Small intestine (tissue), 7 donors: ENCODE results near the gene PDZD4. TPM values are rescaled to one million over a fixed set of nuclear protein-coding genes. Genes with fewer than 3 reads are reported as not detected.

Experiments
- DNase-seq, 2 donors: peaks; one replicate each; pipeline versions ENCODE4 v3.0.0 to v3.0.0-alpha.2; 2013
- FAIRE-seq: peaks from 2 replicates; lab custom pipeline; 2012; peaks lifted over from hg19 to GRCh38; lab: Jason Lieb, UNC
- H3K27ac ChIP-seq, 3 donors: one replicate each; pipeline ENCODE4 v1.5.1; 2013; ENCODE audit warnings: low read length in 2 of 3, mild to moderate bottlenecking in 2 of 3, control low read depth in 1 of 3, inconsistent platforms in 1 of 3, low read depth in 1 of 3, moderate library complexity in 1 of 3
- H3K27me3 ChIP-seq, 3 donors: one replicate each; pipeline ENCODE4 v1.6.1; 2013; ENCODE audit warnings: low read length in 3 of 3, inconsistent platforms in 1 of 3; ENCODE audit not compliant: control insufficient read depth in 3 of 3, insufficient read depth in 3 of 3
- H3K36me3 ChIP-seq, 3 donors: one replicate each; pipeline ENCODE4 v1.6.1; 2013; ENCODE audit warnings: low read length in 3 of 3, inconsistent platforms in 1 of 3, low read depth in 1 of 3, mild to moderate bottlenecking in 1 of 3, moderate library complexity in 1 of 3; ENCODE audit not compliant: control insufficient read depth in 3 of 3, insufficient read depth in 2 of 3
- H3K4me1 ChIP-seq, 3 donors: one replicate each; pipeline ENCODE4 v1.6.1; 2013; ENCODE audit warnings: low read length in 2 of 3, inconsistent platforms in 1 of 3, low read depth in 1 of 3, mild to moderate bottlenecking in 1 of 3, moderate library complexity in 1 of 3; ENCODE audit not compliant: control insufficient read depth in 3 of 3, insufficient read depth in 2 of 3
- H3K4me3 ChIP-seq, 3 donors: one replicate each; pipeline ENCODE4 v1.5.1; 2013; ENCODE audit warnings: low read length in 3 of 3, control low read depth in 1 of 3, inconsistent platforms in 1 of 3, low read depth in 1 of 3, mild to moderate bottlenecking in 1 of 3, moderate library complexity in 1 of 3
- H3K9me3 ChIP-seq, 2 donors: one replicate each; pipeline ENCODE4 v1.6.1; 2013; ENCODE audit warnings: low read depth in 1 of 2, low read length in 1 of 2; ENCODE audit not compliant: control insufficient read depth in 2 of 2, insufficient read depth in 1 of 2
- WGBS, 3 donors: extraction: QIAGEN DNeasy Blood & Tissue Kit; methylation state at CpG; one replicate each; pipeline ENCODE4 v1.1.7; 2013; 5-methylcytosine and 5-hydroxymethylcytosine counted together
- polyA plus RNA-seq, 4 donors: library from polyadenylated mRNA; stranded (reverse) in 3 of 4; unstranded in 1 of 4; fragments of 200-250 nt in 3 of 4; fragments of 120-200 nt in 1 of 4; gene quantifications; one replicate each; pipeline versions ENCODE4 v1.2.1 to v1.2.3, GENCODE V29; 2013
- donor health status: healthy with polysubstance abuse.
- donor health status: control.
- donor health status: control.
- donor health status: Bipolar disorder and iron deficiency.
- donor health status: healthy.

Gene PDZD4
- polyA plus RNA-seq, 4 donors, result 0.22 to 11.5 (median 2.4) TPM

- no peak overlapping the region for H3K4me3 ChIP-seq
- H3K27ac ChIP-seq, result no peak overlapping the region
- H3K4me1 ChIP-seq, result no peaks in the 10 kb centered on the region
- DNase-seq (peak; percentile 15 to 65), FAIRE-seq (no peak)
- no peaks in the 10 kb centered on the region for H3K9me3 ChIP-seq
- WGBS, 3 donors, result 4 to 27% (median 23%) methylated on average over 5 to 39 of the region's 42 CpGs
- H3K36me3 ChIP-seq, result no peaks in the 10 kb centered on the region
- peaks cover 2 to 14% (median 3%) of the 10 kb centered on the region in 3 donors for H3K27me3 ChIP-seq
Observed at GRCh38 chrX:153875391-153876111, 45.2 kb upstream of the PDZD4 start.

- DNase-seq (no peak), FAIRE-seq (no peak)
- Histone ChIP-seq H3K9me3 (no peaks in the 10 kb centered on the region), H3K36me3 (no peaks in the 10 kb centered on the region), H3K27me3 (peaks cover 0 to 14% (median 2%) of the 10 kb centered on the region in 3 donors), H3K4me1 (no peaks in the 10 kb centered on the region), H3K27ac (no peak overlapping the region), H3K4me3 (no peak overlapping the region)
- WGBS, 3 donors, result 73 to 82% (median 73%) methylated on average over 11 to 13 of the region's 13 CpGs
Observed at GRCh38 chrX:153874366-153875125, 44.2 kb upstream of the PDZD4 start.

GRCh38 chrX:153874085-153874365 lies 43.7 kb upstream of the PDZD4 start:
- Histone ChIP-seq H3K36me3 (no peaks in the 10 kb centered on the region), H3K4me1 (no peaks in the 10 kb centered on the region), H3K27ac (no peak overlapping the region), H3K27me3 (peaks cover 0 to 13% (median 2%) of the 10 kb centered on the region in 3 donors), H3K4me3 (no peak overlapping the region), H3K9me3 (no peaks in the 10 kb centered on the region)
- DNase-seq, result no peak
- FAIRE-seq, result no peak
- WGBS, 3 donors, result 32 to 51% (median 46%) methylated on average over 2 to 3 of the region's 3 CpGs

GRCh38 chrX:153873282-153874084 lies 43.1 kb upstream of the PDZD4 start:
- no peaks in the 10 kb centered on the region for H3K9me3 ChIP-seq
- no peaks in the 10 kb centered on the region for H3K36me3 ChIP-seq
- WGBS, 3 donors, result 9 to 29% (median 19%) methylated on average over 5 to 7 of the region's 7 CpGs
- H3K4me1 ChIP-seq, result no peaks in the 10 kb centered on the region
- H3K27me3 ChIP-seq, result peaks cover 0 to 8% (median 2%) of the 10 kb centered on the region in 3 donors
- no peak overlapping the region for H3K27ac ChIP-seq
- FAIRE-seq (no peak), DNase-seq (no peak)
- no peak overlapping the region for H3K4me3 ChIP-seq

GRCh38 chrX:153871946-153872878 lies 41.9 kb upstream of the PDZD4 start:
- no peak for FAIRE-seq
- WGBS, 3 donors, result 69 to 77% (median 73%) methylated on average over 24 to 29 of the region's 29 CpGs
- no peaks in the 10 kb centered on the region for H3K9me3 ChIP-seq
- H3K36me3 ChIP-seq, result no peaks in the 10 kb centered on the region
- no peak overlapping the region for H3K4me3 ChIP-seq
- DNase-seq, result no peak
- H3K4me1 ChIP-seq, result no peaks in the 10 kb centered on the region
- H3K27me3 ChIP-seq, result peaks cover 0 to 4% (median 0%) of the 10 kb centered on the region in 3 donors
- H3K27ac ChIP-seq, result no peak overlapping the region

- Histone ChIP-seq H3K27ac (no peak overlapping the region), H3K27me3 (peaks cover 0 to 4% (median 0%) of the 10 kb centered on the region in 3 donors), H3K9me3 (no peaks in the 10 kb centered on the region), H3K36me3 (no peaks in the 10 kb centered on the region), H3K4me1 (no peaks in the 10 kb centered on the region), H3K4me3 (no peak overlapping the region)
- FAIRE-seq (no peak), DNase-seq (no peak)
- WGBS, 3 donors, result 18 to 20% (median 19%) methylated on average over 6 of the region's 6 CpGs
Observed at GRCh38 chrX:153871451-153871850, 41.1 kb upstream of the PDZD4 start.

- H3K4me3 ChIP-seq, result no peak overlapping the region
- FAIRE-seq (no peak), DNase-seq (no peak)
- WGBS, 3 donors, result 45 to 66% (median 58%) methylated on average over 21 of the region's 21 CpGs
- no peaks in the 10 kb centered on the region for H3K9me3 ChIP-seq
- no peak overlapping the region for H3K27ac ChIP-seq
- H3K36me3 ChIP-seq, result no peaks in the 10 kb centered on the region
- no peaks in the 10 kb centered on the region for H3K4me1 ChIP-seq
- H3K27me3 ChIP-seq, result peaks cover 0 to 4% (median 0%) of the 10 kb centered on the region in 3 donors
Observed at GRCh38 chrX:153870791-153871360, 40.5 kb upstream of the PDZD4 start.
